KBM-7 (cell line): ENCODE data around the gene HSPA12A.

Experiments used
- DNase-seq: peaks from one replicate; pipeline ENCODE4 v3.0.0-alpha.2; 2015
- in situ Hi-C: fragments of 300-500 bp; cut with MboI; formaldehyde crosslinking; loops from 2 replicates; pipeline ENCODE4 v1.14.3; 2020; ENCODE audit warnings: low sequenced_read_pairs, low pct_unique_long_range_greater_than_20kb, mixed read lengths

HSPA12A gene

GRCh38 chr10:116683166-116683565 is 59.2 kb downstream of the HSPA12A start:
- in situ Hi-C loops: no loop called here
- DNase-seq: no peak

GRCh38 chr10:116679351-116679750 is 63.0 kb downstream of the HSPA12A start:
- DNase-seq: no peak
- in situ Hi-C loops: no loop called here

- no peak for DNase-seq
- in situ Hi-C loops: no loop called here
Observed at GRCh38 chr10:116676633-116677032, 65.7 kb downstream of the HSPA12A start.

GRCh38 chr10:116676118-116676517 is 66.2 kb downstream of the HSPA12A start:
- DNase-seq: no peak
- in situ Hi-C loops: no loop called here

- in situ Hi-C loops: no loop called here
- DNase-seq: no peak
Observed at GRCh38 chr10:116674901-116675423, 67.4 kb downstream of the HSPA12A start.

GRCh38 chr10:116673866-116674265 is 68.5 kb downstream of the HSPA12A start:
- DNase-seq: no peak
- in situ Hi-C loops: no loop called here

GRCh38 chr10:116672891-116673290 is 69.5 kb downstream of the HSPA12A start:
- no peak for DNase-seq
- in situ Hi-C loops: no loop called here

- in situ Hi-C loops: no loop called here
- DNase-seq: no peak
Observed at GRCh38 chr10:116671274-116671926, 71.0 kb downstream of the HSPA12A start.

- no peak for DNase-seq
- in situ Hi-C loops: no loop called here
Observed at GRCh38 chr10:116670706-116671105, 71.7 kb downstream of the HSPA12A start.

- DNase-seq: no peak
- in situ Hi-C loops: no loop called here
Observed at GRCh38 chr10:116669832-116670644, 72.3 kb downstream of the HSPA12A start.

GRCh38 chr10:116669080-116669479 is 73.3 kb downstream of the HSPA12A start:
- DNase-seq: no peak
- in situ Hi-C loops: no loop called here

GRCh38 chr10:116668446-116668845 is 73.9 kb downstream of the HSPA12A start:
- in situ Hi-C loops: no loop called here

GRCh38 chr10:116668018-116668417 is 74.3 kb downstream of the HSPA12A start:
- in situ Hi-C loops: no loop called here
- DNase-seq: no peak

More at GRCh38 chr10:116668446-116668845, 73.9 kb downstream of the HSPA12A start:
- no peak for DNase-seq

GRCh38 chr10:116667484-116667883 is 74.9 kb downstream of the HSPA12A start:
- DNase-seq: no peak
- in situ Hi-C loops: no loop called here

GRCh38 chr10:116665541-116666125 is 76.7 kb downstream of the HSPA12A start:
- DNase-seq: no peak
- in situ Hi-C loops: no loop called here

- DNase-seq: no peak
- in situ Hi-C loops: no loop called here
Observed at GRCh38 chr10:116664631-116665030, 77.7 kb downstream of the HSPA12A start.

GRCh38 chr10:116663342-116663741 is 79.0 kb downstream of the HSPA12A start:
- no peak for DNase-seq
- in situ Hi-C loops: no loop called here

- in situ Hi-C loops: no loop called here
- no peak for DNase-seq
Observed at GRCh38 chr10:116660860-116661259, 81.5 kb downstream of the HSPA12A start.

- no peak for DNase-seq
- in situ Hi-C loops: no loop called here
Observed at GRCh38 chr10:116659049-116659670, 83.2 kb downstream of the HSPA12A start.
